ENCODE measurements around the gene TNIP2. TPM values are rescaled to one million over a fixed set of nuclear protein-coding genes. Genes with fewer than 3 reads are reported as not detected.

TNIP2 gene
- total RNA-seq, 1 experiment from 2014 or later: 41.0 TPM

- no TSS peak for BruUV-seq (replicated peaks)
- RAD21 ChIA-PET (ENCODE audit: low non-redundant PET in 1 of 2, low total read pairs in 2 of 2, uncharacterized antibody in 2 of 2, unreplicated experiment in 2 of 2): no interaction called here
- POLR2A ChIA-PET: no interaction called here
Measured at GRCh38 chr4:2731907-2732317, 24.2 kb downstream of the TNIP2 start.

More at GRCh38 chr4:2731907-2732317, 24.2 kb downstream of the TNIP2 start:
- CTCF ChIA-PET: no interaction called here
- Histone ChIP-seq H3K4me2 (ENCODE audit: low read length) (no peak overlapping the region), H3K4me1 (ENCODE audit: control insufficient read depth in 1 of 2, insufficient read depth in 2 of 2, low read length in 2 of 2) (no peaks in the 10 kb centered on the region), H3K27ac (ENCODE audit: low read depth, low read length) (no peak overlapping the region), H3K9me3 (ENCODE audit: control insufficient read depth in 1 of 2, insufficient read depth in 1 of 2, low read depth in 1 of 2, low read length in 2 of 2) (no peaks in the 10 kb centered on the region), H3K4me3 (replicated peaks in 1 of 2; ENCODE audit: low read depth in 1 of 2, low read length in 2 of 2) (no peak overlapping the region), H3K79me2 (ENCODE audit: insufficient read depth, low read length) (no peaks in the 10 kb centered on the region), H3K9me2 (ENCODE audit: insufficient read depth) (no peaks in the 10 kb centered on the region), H3K36me3 (ENCODE audit: control insufficient read depth in 1 of 2, insufficient read depth in 2 of 2, low read length in 2 of 2) (peaks cover 5 to 9% of the 10 kb centered on the region in 2 experiments; a peak in 3 of 4 replicates), H3K9ac (ENCODE audit: low read length) (no peak overlapping the region), H3K27me3 (ENCODE audit: insufficient read depth, low read length) (no peaks in the 10 kb centered on the region), H4K20me1 (ENCODE audit: insufficient read depth) (no peaks in the 10 kb centered on the region), H2AFZ (ENCODE audit: low read depth, low read length, poor library complexity, severe bottlenecking) (no peak overlapping the region)
- DNase-seq (ENCODE audit: low read depth, low spot score): no peak
- TF ChIP-seq CEBPB (IDR thresholded peaks at IDR 0.05; ENCODE audit: low read depth): no peak
- TF ChIP-seq SP1 (IDR thresholded peaks at IDR 0.05; ENCODE audit: low read depth): no peak
- no peak for TF ChIP-seq ZFX (IDR thresholded peaks at IDR 0.05)
- no peak for TF ChIP-seq RAD21 (IDR thresholded peaks at IDR 0.05; ENCODE audit: low read depth)
- no peak for TF ChIP-seq EZH2 (IDR thresholded peaks at IDR 0.05)
- no peak for TF ChIP-seq ZNF274 (IDR thresholded peaks at IDR 0.05; ENCODE audit: low read depth, low read length)
- no peak for TF ChIP-seq TCF7L2 (IDR thresholded peaks at IDR 0.05; ENCODE audit: borderline replicate concordance, extremely low read depth, insufficient read depth, insufficient read length)
- no peak for TF ChIP-seq ELF1 (IDR thresholded peaks at IDR 0.05; ENCODE audit: borderline replicate concordance, low read depth)
- TF ChIP-seq REST (IDR thresholded peaks at IDR 0.05; ENCODE audit: low read depth): no peak
- TF ChIP-seq POLR2AphosphoS5 (IDR thresholded peaks at IDR 0.05; ENCODE audit: low read depth, low read length): no peak
- TF ChIP-seq EGR1 (IDR thresholded peaks at IDR 0.05; ENCODE audit: low read depth): no peak
- TF ChIP-seq CBX3 (IDR thresholded peaks at IDR 0.05; ENCODE audit: low read depth): no peak
- no peak for TF ChIP-seq POLR2A (IDR thresholded peaks at IDR 0.05; ENCODE audit: borderline replicate concordance, extremely low read depth, insufficient read depth, insufficient read length)
- TF ChIP-seq FOSL1 (IDR thresholded peaks at IDR 0.05; ENCODE audit: low read depth): no peak
- intact Hi-C loops (cut with micrococcal nuclease): no loop called here
- ATAC-seq: no peak

Data from HCT116 (cell line).